ENCODE results near the gene PRSS27.

- no peak for TF ChIP-seq CTCF (IDR thresholded peaks at IDR 0.05; ENCODE audit: low read depth, low read length, poor library complexity, severe bottlenecking)
- no peak for TF ChIP-seq EZH2phosphoT487 (IDR thresholded peaks at IDR 0.05; ENCODE audit: borderline replicate concordance, low read length)
Measured at GRCh38 chr16:2724816-2725348, 4.9 kb upstream of the PRSS27 start.

Data from DOHH2 (cell line).